OCI-LY7 (cell line): ENCODE results near the gene ZC3H12D. TPM values are rescaled to one million over a fixed set of nuclear protein-coding genes. Genes with fewer than 3 reads are reported as not detected.

Source experiments
- BruUV-seq: library from RNA; stranded (reverse); fragments of 400-500 nt; replicated peaks from 2 replicates; lab custom pipeline; 2021; lab: Mats Ljungman, UMichigan
- CTCF ChIA-PET: fragments of 300-600 bp; sonication (Branson Sonifier 250); formaldehyde crosslinking; loops from one replicate; lab custom pipeline; 2022; ENCODE audit warnings: antibody characterized with exemption; ENCODE audit not compliant: unreplicated experiment; lab: Charles Lee
- POLR2A ChIA-PET: fragments of 300-600 bp; sonication (Branson Sonifier 250); formaldehyde crosslinking; loops from one replicate; lab custom pipeline; 2022; ENCODE audit warnings: antibody characterized with exemption; lab: Charles Lee
- DNase-seq: peaks from one replicate; pipeline ENCODE4 v3.0.0-alpha.2; 2015; ENCODE audit warnings: low spot score
- H2AFZ ChIP-seq: fragments of 200-600 bp; sonication (generic), shearing (Covaris generic); 2 replicates; pipeline ENCODE4 v1.6.1; 2014; ENCODE audit warnings: mild to moderate bottlenecking, antibody characterized with exemption, low read length, moderate library complexity
- H3K27ac ChIP-seq: fragments of 200-600 bp; sonication (generic); 2 replicates; pipeline ENCODE4 v1.5.1; 2014; ENCODE audit warnings: mixed run types, low read depth, mild to moderate bottlenecking, moderate library complexity, low read length, inconsistent platforms; ENCODE audit not compliant: poor library complexity, severe bottlenecking
- H3K36me3 ChIP-seq: fragments of 200-600 bp; sonication (generic); 2 replicates; pipeline ENCODE4 v1.6.1; 2014; ENCODE audit warnings: mild to moderate bottlenecking, antibody characterized with exemption, low read length, moderate library complexity, mixed read lengths; ENCODE audit not compliant: insufficient read depth
- H3K4me1 ChIP-seq: fragments of 200-600 bp; sonication (generic); 2 replicates; pipeline ENCODE4 v1.5.1; 2014; ENCODE audit warnings: mild to moderate bottlenecking, low read length; ENCODE audit not compliant: insufficient read depth, poor library complexity, severe bottlenecking
- H3K4me2 ChIP-seq: fragments of 200-600 bp; sonication (generic); 2 replicates; pipeline ENCODE4 v1.6.1; 2014; ENCODE audit warnings: mild to moderate bottlenecking, low read length
- H3K4me3 ChIP-seq: fragments of 200-600 bp; sonication (generic); 2 replicates; pipeline ENCODE4 v1.5.1; 2014; ENCODE audit warnings: mild to moderate bottlenecking, low read depth, low read length; ENCODE audit not compliant: poor library complexity, severe bottlenecking
- H3K79me2 ChIP-seq: fragments of 200-600 bp; sonication (generic); 2 replicates; pipeline ENCODE4 v1.6.1; 2016; ENCODE audit warnings: low read depth, mild to moderate bottlenecking, low read length, moderate library complexity, mixed read lengths; ENCODE audit not compliant: insufficient read depth
- H3K9me2 ChIP-seq: fragments of 200-600 bp; sonication (generic); 2 replicates; pipeline ENCODE4 v1.6.1; 2016; ENCODE audit warnings: mild to moderate bottlenecking, low read length, mixed read lengths; ENCODE audit not compliant: insufficient read depth
- H3K9me3 ChIP-seq: fragments of 200-600 bp; sonication (generic); 2 replicates; pipeline ENCODE4 v1.6.1; 2014; ENCODE audit warnings: mild to moderate bottlenecking, mixed run types, low read length, mixed read lengths
- H4K20me1 ChIP-seq: fragments of 200-600 bp; sonication (generic); 2 replicates; pipeline ENCODE4 v1.6.1; 2014; ENCODE audit warnings: mild to moderate bottlenecking, antibody characterized with exemption, low read length, moderate library complexity, mixed read lengths; ENCODE audit not compliant: insufficient read depth
- CTCF ChIP-seq: fragments of 200-600 bp; sonication (generic); conservative IDR thresholded peaks from 2 replicates; pipeline ENCODE4 v1.5.1; 2014; ENCODE audit warnings: mild to moderate bottlenecking, antibody characterized with exemption, low read length, moderate library complexity, mixed read lengths
- EZH2phosphoT487 ChIP-seq: fragments of 200-600 bp; sonication (generic); IDR thresholded peaks from 2 replicates; pipeline ENCODE4 v1.6.1; 2018; ENCODE audit warnings: low read depth, borderline replicate concordance, mild to moderate bottlenecking, mixed run types, antibody characterized with exemption, low read length, moderate library complexity, mixed read lengths
- intact Hi-C: fragments of 100-400 bp; cut with micrococcal nuclease; formaldehyde crosslinking; loops from one replicate; pipeline ENCODE4 v1.10.0; 2022; ENCODE audit not compliant: unreplicated experiment
- total RNA-seq, 2 experiments: library from RNA; depleted of rRNA in 1 of 2; stranded (reverse); fragments of >200 nt in 1 of 2; shearing (Covaris generic) in 1 of 2; gene quantifications; 2 replicates each; pipeline ENCODE4 v1.2.3, GENCODE V29; 2014 to 2022

Gene ZC3H12D
- total RNA-seq, 2 experiments from 2014 or later, result 12.8 to 22.6 TPM

DNA sequence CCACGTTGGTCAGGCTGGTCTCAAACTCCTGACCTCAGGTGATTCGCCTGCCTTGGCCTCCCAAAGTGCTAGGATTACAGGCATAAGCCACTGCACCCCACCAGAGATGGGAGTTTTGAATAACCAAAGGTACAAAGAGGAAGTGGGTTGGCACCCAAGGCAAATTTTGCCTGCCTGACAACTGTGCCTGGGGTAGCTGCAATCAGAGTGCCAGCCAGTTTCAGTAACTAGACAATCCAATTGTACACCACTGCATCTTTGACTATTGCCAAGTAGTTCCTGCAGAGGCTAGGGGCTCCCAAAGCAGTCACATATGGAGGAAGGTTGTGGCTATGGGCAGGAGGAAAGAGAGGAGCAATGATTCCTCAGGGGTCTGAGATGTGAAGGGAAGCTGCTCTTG is 16.6 kb downstream of the ZC3H12D start:
- Histone ChIP-seq H3K79me2 (peaks cover 58% of the 10 kb centered on the region; the same call in 1 of the 2 replicates), H3K9me3 (peaks cover 7% of the 10 kb centered on the region; the same call in 1 of the 2 replicates), H3K9me2 (no peaks in the 10 kb centered on the region), H3K4me2 (peak overlapping the region; percentile 97), H3K4me3 (peak overlapping the region; percentile 62), H3K36me3 (peaks cover 51% of the 10 kb centered on the region), H4K20me1 (no peaks in the 10 kb centered on the region), H2AFZ (no peak overlapping the region), H3K4me1 (peaks cover 89% of the 10 kb centered on the region), H3K27ac (peak overlapping the region; percentile 99)
- CTCF ChIA-PET, result interaction anchor here (1.4 kb wide), 1 partner anchor 15 kb away, joined by 7 read pairs; no protein-coding TSS in a partner anchor
- POLR2A ChIA-PET, result interaction anchor here (0.6 to 3.4 kb wide), 7 partner anchors 10 to 405 kb away, joined by 3 to 31 read pairs (median 3); no protein-coding TSS in a partner anchor
- intact Hi-C loops, result loop anchor here (5.0 kb wide), 1 partner anchor 706 kb away; no protein-coding TSS in a partner anchor
- TF ChIP-seq EZH2phosphoT487, result no peak
- no peak for TF ChIP-seq CTCF
- peak; percentile 84 for DNase-seq
- BruUV-seq, result no TSS peak

DNA sequence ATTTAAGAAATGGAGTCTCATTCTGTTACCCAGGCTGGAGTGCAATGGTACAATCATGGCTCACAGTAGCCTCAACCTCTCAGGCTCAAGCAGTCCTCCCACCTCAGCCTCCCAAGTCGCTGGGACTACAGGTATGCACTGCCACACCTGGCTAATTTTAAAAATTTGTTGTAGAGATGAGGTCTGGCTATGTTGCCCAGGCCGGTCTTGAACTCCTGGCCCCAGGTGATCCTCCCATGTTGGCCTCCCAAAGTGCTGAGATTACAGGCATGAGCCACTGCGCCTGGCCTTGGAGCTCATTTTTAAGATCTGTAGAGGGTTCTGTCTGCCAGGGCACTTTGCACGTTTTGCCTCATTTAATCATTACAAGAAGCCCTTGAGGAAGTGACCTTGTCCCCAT is 17.5 kb downstream of the ZC3H12D start:
- Histone ChIP-seq H3K9me3 (peaks cover 7% of the 10 kb centered on the region; the same call in 1 of the 2 replicates), H3K79me2 (peaks cover 49% of the 10 kb centered on the region; the same call in 1 of the 2 replicates), H3K36me3 (peaks cover 51% of the 10 kb centered on the region), H2AFZ (no peak overlapping the region), H3K4me2 (peak overlapping the region; percentile 97), H3K4me3 (peak overlapping the region; percentile 62), H3K4me1 (peaks cover 80% of the 10 kb centered on the region), H4K20me1 (no peaks in the 10 kb centered on the region), H3K9me2 (no peaks in the 10 kb centered on the region), H3K27ac (peak overlapping the region; percentile 99)
- no TSS peak for BruUV-seq
- TF ChIP-seq CTCF (no peak), EZH2phosphoT487 (no peak)
- intact Hi-C loops, result loop anchor here (5.0 kb wide), 1 partner anchor 705 kb away; no protein-coding TSS in a partner anchor
- ChIA-PET POLR2A (interaction anchor here (0.5 to 3.4 kb wide), 7 partner anchors 11 to 353 kb away, joined by 3 to 31 read pairs (median 3); no protein-coding TSS in a partner anchor), CTCF (interaction anchor here (1.2 kb wide), 1 partner anchor 17 kb away, joined by 3 read pairs; no protein-coding TSS in a partner anchor)
- DNase-seq, result peak; percentile 27

GRCh38 chr6:149464411-149464810 is 20.4 kb downstream of the ZC3H12D start:
- H3K4me2 ChIP-seq, result no peak overlapping the region
- intact Hi-C loops, result no loop called here
- no peaks in the 10 kb centered on the region for H4K20me1 ChIP-seq
- H3K4me3 ChIP-seq, result no peak overlapping the region
- ChIA-PET CTCF (interaction anchor here (1.1 kb wide), 1 partner anchor 81 kb away, joined by 4 read pairs; the partner anchor contains the start of gene PPIL4), POLR2A (interaction anchor here (0.9 to 2.6 kb wide), 6 partner anchors 9 to 42 kb away, joined by 3 to 12 read pairs (median 3); no protein-coding TSS in a partner anchor)
- no peak overlapping the region for H2AFZ ChIP-seq
- H3K36me3 ChIP-seq, result peaks cover 52% of the 10 kb centered on the region
- peaks cover 22% of the 10 kb centered on the region; the same call in 1 of the 2 replicates for H3K79me2 ChIP-seq
- TF ChIP-seq EZH2phosphoT487 (no peak), CTCF (no peak)
- peaks cover 2% of the 10 kb centered on the region; the same call in 1 of the 2 replicates for H3K9me3 ChIP-seq
- BruUV-seq, result no TSS peak
- no peaks in the 10 kb centered on the region for H3K9me2 ChIP-seq
- DNase-seq, result no peak
- peaks cover 52% of the 10 kb centered on the region for H3K4me1 ChIP-seq
- H3K27ac ChIP-seq, result no peak overlapping the region
